ENCODE data around the gene KCNT2.

KCNT2 gene

GRCh38 chr1:196442366-196442765 lies 165.9 kb downstream of the KCNT2 start:
- no peak for DNase-seq

GRCh38 chr1:196440711-196441110 lies 167.5 kb downstream of the KCNT2 start:
- no peak for DNase-seq

- no peak for DNase-seq
Measured at GRCh38 chr1:196438329-196438728, 169.9 kb downstream of the KCNT2 start.

- no peak for DNase-seq
Measured at GRCh38 chr1:196437671-196438070, 170.6 kb downstream of the KCNT2 start.

GRCh38 chr1:196433000-196433399 lies 175.2 kb downstream of the KCNT2 start:
- DNase-seq = no peak

DNA sequence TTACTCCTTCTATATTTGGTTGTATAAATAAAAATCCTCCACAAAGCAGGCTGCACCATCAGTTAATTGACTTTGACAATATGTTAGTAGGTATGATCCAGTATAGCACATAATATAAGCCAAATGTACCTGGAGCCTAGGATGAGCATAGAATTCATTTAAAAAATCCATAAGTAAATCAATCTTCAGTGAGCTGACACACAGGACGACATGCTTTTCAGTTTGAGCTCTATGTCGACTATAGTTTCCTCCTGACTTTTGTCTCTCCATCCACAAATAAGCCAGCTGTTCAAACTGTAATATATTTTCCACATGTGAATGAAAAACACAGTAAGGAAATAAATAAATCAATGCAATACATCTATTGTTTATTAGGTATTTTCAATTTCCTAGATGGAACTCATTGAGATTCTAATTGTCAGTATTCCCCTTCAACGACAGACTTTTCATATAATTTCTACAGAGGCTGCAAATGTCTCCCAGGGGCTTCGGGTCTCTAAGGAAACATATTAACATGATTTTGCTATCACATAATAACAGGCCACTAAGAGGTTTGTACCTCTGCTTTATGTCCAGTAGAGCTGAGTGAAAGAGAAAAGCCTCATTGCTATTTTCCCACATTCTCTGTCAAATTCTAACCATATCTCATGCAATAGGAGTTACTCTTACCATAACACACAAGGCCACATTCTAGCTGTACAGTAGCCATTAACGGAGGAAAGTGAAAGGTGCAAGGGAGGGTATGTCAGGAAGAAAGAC lies 180.1 kb downstream of the KCNT2 start:
- no peak for DNase-seq

- DNase-seq = no peak
Measured at GRCh38 chr1:196425513-196425912, 182.7 kb downstream of the KCNT2 start.

GRCh38 chr1:196423612-196424011 lies 184.6 kb downstream of the KCNT2 start:
- no peak for DNase-seq

GRCh38 chr1:196418772-196419171 lies 189.5 kb downstream of the KCNT2 start:
- DNase-seq = no peak

DNA sequence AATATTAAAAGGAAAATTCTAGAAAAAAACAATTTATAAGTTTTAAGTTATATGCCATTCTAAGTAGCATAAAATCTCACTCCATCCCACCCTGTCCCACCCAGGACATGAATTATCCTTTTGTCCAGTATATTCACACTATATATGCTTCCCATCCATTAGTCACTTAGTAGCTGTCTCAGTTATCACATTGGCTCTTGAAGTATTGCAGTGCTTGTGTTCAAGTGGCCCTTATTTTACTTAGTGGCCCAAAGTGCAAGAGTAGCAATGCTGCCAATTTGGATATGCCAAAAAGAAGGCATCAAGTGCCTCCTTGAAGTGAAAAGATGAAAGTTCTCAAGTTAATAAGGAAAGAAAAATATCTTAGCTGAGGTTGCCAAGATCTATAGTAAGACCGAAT lies 192.3 kb downstream of the KCNT2 start:
- DNase-seq = no peak

DNA sequence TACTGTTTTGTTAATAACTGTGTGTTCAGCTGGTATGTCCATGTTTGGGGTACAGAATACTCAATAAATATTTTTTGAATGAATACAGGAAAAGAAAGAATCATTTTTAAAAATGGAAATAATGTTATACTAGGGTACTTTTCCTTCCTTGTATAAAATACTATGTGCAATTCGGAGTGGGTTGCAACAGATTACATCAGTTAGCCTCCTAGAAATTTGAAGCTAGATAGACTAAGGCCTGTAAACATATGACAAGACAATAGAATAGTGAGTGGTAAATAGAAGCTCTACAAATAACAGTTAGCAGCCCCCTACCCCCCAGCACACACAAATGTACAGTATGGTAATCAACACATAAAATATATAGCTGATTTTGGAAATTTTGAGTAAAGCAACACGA lies 195.9 kb downstream of the KCNT2 start:
- no peak for DNase-seq

- DNase-seq = no peak
Measured at GRCh38 chr1:196410768-196411167, 197.5 kb downstream of the KCNT2 start.

- no peak for DNase-seq
Measured at GRCh38 chr1:196409586-196409985, 198.7 kb downstream of the KCNT2 start.

GRCh38 chr1:196407358-196408051 lies 200.7 kb downstream of the KCNT2 start:
- no peak for DNase-seq

GRCh38 chr1:196405839-196406238 lies 202.4 kb downstream of the KCNT2 start:
- DNase-seq = no peak

- DNase-seq = no peak
Measured at GRCh38 chr1:196403803-196404690, 204.2 kb downstream of the KCNT2 start.

- DNase-seq = no peak
Measured at GRCh38 chr1:196401891-196402290, 206.3 kb downstream of the KCNT2 start.

DNA sequence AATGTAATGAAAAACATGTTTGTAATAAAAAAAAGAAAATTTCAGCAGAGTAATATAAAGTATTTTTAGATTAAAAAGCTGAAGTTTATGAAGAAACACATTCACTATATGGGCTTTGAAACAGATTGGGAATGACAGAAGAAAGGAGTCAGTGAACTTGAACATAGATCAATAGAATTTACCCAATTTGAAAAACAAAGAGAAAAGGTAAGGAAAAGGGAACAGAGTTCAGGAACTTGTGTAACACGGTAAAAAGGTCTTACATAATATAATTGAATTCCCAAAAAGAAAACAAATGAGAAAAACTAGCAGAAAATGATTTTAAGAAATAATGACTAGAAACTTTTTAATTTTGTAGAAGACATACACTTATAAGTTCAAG lies 206.8 kb downstream of the KCNT2 start:
- no peak for DNase-seq

GRCh38 chr1:196400478-196401451 lies 207.5 kb downstream of the KCNT2 start:
- DNase-seq = no peak

DNA sequence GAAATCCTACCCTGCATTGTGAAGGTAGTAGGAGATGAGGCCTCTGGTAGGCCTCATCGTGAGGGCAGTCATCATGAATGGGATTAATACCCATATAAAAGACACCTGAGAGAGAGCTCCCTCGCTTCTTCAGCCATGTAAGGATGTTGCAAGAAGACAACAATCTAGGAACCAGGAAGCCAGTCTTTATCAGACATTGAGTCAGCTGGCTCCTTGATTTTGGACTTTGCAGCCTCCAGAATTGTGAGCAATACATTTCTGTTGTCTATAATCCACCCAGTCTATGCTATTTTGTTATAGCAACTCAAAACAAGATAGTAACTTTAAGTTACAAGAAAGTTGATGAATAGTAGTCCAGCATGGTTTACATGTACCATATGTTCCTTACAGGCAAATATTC lies 208.5 kb downstream of the KCNT2 start:
- DNase-seq = no peak

- DNase-seq = no peak
Measured at GRCh38 chr1:196393742-196394141, 214.5 kb downstream of the KCNT2 start.

GRCh38 chr1:196393282-196393681 lies 215.0 kb downstream of the KCNT2 start:
- DNase-seq = no peak

Measured in retina (tissue), 1 donor.